ENCODE measurements around the gene PYY.
"Not testable (repeated sequence)": the region's sequence is repeated elsewhere in the genome, so short reads cannot be mapped to it uniquely, and the experiment has no call there.

PYY gene

DNA sequence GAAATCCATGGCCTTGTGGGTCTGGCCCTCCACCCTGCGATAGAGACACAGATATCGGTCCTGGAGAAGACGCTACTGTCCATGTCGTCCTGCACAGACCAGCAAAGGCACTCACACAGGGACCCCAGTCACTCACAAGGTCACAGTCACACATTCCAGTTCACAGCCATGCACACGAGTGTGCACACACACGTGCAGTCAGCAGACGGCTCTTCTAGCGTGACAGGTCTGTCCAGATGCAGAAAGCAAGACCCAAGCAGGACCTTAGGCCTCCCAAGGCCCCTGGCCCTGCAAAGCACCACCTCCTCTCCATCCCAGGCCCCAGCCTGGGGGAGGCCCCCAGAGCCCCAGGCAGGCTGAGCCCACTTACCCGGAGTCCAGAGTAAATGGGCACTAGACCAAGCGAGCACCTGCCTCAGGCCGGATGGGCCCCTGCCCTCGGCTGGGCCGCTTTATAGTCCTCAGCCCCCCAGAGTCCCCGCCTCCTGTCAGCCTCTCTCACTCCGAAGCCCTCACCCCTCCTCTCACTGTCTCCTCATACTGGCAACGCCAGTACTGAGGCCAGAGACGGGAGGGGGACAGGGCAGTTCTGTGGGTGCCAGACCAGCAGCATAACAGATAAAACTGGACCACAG, 11.6 kb downstream of the PYY start, which contains the start of gene PPY:
TSS of gene PPY (minus strand) at position 426 of the 635 bp plus-strand sequence. CDS start 822 bp downstream, outside the sequence.
- no peak for DNase-seq

DNA sequence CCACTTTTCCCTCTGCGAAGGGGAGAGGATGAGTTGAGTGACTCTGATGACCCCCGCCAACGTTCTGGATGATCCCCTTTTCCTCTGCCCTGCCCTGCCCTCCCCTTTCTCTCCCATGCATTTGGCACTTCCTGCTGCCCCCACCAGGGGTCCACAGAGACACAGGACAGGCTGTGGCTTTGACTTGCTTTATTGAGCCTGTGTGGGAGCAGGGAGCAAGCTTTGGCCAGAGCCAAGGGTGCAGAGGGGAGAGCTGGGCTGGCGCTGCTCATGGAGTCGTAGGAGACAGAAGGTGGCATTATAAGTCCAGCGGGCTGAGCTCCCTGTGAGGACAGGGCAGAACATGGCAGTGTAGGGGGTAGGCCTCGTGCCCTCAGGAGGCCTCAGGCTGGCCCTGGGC, 13.1 kb downstream of the PYY start:
- DNase-seq = no peak

DNA sequence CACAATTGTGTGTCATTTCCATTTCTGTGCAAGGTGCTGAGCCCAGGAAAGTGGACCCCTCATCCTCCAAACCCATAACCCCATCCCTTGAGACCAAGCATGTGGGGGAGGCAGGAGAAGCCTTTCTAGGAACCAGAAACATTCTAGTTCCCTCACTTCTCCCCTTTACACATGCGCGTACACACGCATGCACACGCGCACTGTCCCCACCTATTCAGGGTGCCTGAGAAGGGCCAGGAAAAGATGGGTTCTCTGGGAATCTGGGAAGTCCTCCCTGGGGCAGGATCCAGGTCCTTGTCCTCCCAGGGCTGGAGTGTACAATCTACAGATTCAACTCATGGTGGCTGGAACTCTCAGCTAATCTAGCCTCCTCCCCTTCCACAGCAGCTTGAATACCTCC, 13.9 kb downstream of the PYY start:
- no peak for DNase-seq

DNA sequence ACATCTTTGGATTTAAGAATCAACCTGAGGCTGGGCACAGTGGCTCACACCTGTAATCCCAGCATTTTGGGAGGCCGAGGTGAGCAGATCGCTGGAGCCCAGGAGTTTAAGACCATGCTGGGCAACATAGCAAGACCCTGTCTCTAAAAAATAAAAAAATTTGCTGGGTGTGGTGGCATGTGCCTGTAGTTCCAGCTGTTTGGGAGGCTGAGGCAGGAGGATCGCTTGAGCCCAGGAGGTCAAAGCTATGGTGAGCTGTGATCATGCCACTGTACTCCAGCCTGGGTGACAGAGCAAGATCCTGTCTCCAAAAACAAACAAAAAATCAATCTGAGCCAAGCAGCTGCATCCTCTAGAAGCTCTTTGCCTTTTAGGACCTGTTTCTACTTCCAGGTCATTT, 14.3 kb downstream of the PYY start:
- not testable (repeated sequence) for DNase-seq

- DNase-seq = no peak
Measured at GRCh38 chr17:43938838-43939182, 14.9 kb downstream of the PYY start.

- DNase-seq = no peak
Measured at GRCh38 chr17:43936434-43936833, 17.3 kb downstream of the PYY start.

- DNase-seq = no peak
Measured at GRCh38 chr17:43935926-43936261, 17.8 kb downstream of the PYY start.

GRCh38 chr17:43935204-43935925, 18.4 kb downstream of the PYY start:
- DNase-seq = no peak

DNA sequence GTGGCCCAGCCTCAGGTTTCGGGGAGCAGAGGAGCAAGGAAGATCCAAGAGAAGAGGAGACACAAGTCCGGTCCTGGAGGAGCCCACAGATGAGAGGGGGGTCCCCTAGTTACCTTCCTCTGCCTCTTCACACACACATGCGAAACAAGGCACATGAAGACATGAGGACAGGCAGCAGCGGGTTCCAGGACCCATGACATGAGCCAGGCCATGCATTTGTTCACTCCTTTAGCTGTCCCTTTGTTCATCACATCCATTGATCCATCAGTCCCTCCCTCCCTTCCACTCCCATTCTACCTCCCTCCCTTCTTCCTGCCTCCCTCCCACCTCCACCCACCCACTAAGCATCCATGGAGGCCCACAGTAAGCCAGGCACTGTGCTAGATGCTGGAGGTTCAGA, 20.8 kb downstream of the PYY start:
- DNase-seq = no peak

- no peak for DNase-seq
Measured at GRCh38 chr17:43932357-43932756, 21.4 kb downstream of the PYY start.

DNA sequence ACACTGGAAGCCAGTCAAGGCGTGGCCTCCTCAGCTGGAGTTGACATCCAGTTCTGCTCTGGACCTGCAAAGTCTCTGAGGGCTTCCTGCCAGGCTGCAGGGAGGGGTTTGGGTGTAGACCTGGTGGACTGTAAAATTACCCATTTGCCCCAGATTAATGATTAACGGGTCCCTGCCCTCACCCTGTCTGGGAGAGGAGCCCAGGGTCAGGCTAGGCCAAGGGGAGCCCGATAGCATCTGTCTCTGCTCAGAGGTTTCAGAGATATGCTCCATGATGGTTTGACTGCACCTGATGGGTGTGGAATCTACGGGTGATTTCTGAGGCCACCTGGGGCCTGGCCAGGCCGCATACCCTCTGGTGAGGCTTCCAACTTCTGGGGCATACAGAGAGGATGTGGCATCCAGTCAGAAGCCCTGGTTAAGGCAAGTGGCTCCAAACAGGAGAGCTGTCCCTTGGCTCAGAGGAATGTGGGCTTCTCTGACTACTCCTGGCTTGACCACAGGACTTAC, 22.6 kb downstream of the PYY start:
- DNase-seq = no peak

- no peak for DNase-seq
Measured at GRCh38 chr17:43928609-43929008, 25.1 kb downstream of the PYY start.

- DNase-seq = not testable (repeated sequence)
Measured at GRCh38 chr17:43927929-43928328, 25.8 kb downstream of the PYY start.

DNA sequence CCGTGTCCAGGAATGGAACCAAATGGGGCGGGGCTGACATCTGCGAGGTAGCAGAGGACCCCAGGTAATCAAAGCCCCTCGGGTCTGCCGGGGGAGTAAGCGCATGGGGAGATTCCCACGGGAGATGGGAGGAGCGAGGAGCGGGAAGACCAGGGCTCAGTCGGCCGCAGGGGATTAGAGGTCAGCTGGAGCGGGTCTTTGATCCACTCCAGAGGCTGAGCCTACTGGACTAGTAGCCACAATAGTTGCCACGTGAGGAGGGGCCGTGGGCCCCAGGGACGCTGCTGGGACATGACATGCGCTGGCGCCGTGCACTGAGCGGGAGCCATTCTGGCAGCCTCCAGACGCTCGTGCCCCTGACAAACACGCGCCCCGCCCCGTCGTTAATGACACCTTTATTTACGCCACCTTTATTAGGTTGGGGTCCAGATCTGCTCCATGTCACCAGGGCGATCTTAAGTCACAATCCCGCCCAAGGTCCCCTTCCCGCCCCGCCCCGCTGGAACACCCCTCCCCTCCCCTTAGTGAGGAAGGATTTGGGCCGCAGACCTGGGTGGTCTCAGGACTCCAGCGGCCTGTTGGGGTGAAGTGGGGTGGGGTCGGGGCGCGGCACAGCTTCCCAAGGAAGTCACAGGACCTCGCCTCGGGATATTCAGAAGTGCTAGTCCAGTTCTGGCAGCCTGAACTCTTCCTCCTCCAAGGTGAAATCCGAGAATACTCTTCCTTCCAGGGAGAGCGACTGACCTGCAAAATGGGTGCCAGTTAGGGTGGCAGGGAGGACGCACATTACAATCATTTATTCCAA, 26.5 kb downstream of the PYY start:
- no peak for DNase-seq

DNA sequence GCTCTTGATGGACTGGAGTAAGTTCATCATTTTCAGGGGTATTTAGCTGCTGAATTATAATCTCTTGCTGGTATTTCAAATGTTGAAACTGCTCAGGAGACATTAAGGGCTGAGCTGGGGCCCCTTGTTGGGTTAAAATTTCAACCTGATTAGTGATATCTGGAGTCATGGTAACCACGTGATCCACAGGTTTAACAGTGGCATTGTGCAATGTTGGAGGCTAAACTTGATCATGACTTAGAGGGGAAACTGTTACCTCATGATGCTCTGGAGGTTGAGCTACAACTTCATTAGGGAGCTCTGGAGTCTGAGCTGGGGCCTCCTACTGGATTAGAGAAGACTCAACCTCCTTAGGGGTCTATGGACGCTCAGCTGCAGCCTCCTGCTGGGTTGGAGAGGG, 29.2 kb downstream of the PYY start:
- no peak for DNase-seq

- no peak for DNase-seq
Measured at GRCh38 chr17:43920500-43921095, 33.1 kb downstream of the PYY start.

DNA sequence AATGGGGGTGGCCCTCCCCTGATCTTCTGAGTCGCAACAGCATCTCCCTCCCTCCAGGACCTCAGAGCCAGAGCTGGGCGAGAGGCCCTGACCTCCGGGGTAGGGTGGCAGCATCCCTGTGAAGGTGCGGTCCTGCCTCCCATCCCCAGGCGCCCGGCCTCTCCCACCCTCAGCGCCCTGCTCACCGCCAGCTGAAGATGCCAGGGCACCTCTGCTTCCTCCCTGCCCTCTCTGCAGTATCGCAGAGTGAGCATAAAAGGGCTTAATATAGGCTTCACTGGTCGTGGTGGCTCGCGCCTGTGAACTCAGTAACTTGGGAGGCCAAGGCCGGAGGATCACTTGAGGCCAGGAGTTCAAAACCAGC, 35.7 kb downstream of the PYY start:
- DNase-seq = no peak

DNA sequence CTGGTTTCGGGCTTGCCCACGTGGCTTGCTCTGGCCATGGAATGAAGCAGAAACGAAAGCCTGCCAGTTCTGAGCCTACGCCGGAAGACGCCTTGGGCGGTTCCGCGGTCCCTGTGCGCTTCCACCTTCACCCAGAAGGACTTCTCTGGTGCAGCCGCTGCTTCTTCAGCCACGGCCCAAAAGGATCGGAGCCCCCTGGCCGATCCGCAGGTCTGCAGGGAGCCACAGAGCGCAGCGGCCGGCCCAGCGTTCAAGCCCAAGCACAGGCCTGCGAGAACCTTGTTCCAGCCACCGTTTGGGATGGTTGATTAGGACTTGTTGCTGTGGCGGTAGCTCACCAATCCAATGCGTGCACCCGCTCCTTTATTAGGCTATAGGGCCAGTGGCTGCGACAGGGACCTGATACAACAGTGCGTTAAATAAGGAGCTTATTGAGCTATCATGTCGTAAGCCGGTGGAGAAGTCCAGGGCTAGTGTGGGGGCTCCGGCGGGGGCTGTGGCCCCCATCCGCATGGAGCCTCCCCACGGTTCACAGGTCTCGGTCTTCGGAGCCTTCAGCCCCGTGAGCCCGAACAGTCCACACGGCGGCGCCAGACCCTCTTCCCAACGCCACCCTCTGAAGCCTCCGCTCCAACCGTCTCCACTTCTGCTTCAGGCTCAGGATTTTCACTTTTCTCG, 36.3 kb downstream of the PYY start:
- DNase-seq = peak; percentile 34

- no peak for DNase-seq
Measured at GRCh38 chr17:43917016-43917347, 36.8 kb downstream of the PYY start.

DNA sequence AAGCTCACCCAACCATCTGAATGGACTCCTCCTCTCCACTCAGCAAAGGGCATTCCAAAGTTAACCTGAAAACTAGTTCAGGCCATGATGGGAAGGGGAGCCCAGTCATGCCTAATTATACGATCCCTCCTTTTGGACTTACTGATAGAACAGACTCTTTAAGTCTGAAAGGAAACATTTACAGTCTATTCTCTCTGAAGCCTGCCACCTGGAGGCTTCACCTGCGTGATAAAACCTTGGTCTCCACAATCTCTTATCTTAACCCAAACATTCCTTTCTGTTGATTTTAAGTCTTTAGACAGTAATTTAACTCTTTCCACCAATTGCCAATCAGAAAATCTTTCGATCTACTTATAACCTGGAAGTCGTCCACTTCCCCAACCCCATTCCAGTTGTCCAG, 37.4 kb downstream of the PYY start:
- no peak for DNase-seq

DNA sequence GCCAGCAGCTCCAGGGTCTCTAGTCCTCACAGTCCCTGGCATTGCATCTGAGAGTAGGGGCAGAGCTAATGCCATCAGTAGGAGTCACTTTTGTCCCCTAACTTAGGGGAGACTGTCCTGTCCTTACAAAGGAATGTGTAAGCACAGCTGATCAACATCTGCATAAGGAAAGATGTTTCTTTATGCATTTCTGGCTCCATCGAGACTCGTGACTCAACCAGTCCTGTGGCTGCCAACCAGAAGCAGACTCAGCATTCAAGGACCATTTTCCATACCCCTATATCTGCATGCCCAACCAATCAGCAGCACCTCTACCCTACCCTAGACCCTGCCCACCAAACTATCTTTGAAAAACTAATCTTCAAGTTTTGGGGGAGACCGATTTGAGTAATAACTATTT, 38.2 kb downstream of the PYY start:
- DNase-seq = no peak

- DNase-seq = no peak
Measured at GRCh38 chr17:43914451-43914850, 39.3 kb downstream of the PYY start.

DNA sequence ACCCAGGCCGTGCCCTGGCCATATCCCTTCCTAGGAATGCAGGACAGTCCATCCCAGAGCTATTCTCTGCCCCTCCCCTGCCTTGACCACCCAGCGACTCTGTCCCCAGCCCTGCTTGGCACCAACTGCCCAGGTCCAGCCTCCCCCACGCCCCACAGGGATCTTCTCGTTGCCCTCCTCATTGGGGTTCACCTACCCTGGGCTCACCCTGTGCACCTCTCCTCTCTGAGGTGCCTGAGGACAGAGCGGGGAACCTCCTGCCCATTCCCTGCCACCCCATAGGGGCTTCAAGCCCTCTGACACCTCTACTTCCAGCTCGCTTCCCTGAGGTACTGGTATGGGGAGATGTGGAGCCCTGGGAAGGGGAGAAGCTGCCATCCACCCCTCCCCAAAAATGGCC, 40.2 kb downstream of the PYY start:
- DNase-seq = no peak
